ENCODE data around the gene XRCC4. TPM values are rescaled to one million over a fixed set of nuclear protein-coding genes. Genes with fewer than 3 reads are reported as not detected.

The XRCC4 gene
- total RNA-seq, 1 donor, result 8.0 TPM

- DNase-seq (ENCODE audit: insufficient read length, low spot score, missing footprints), result no peak
- no peaks in the 10 kb centered on the region for H4K20me1 ChIP-seq (ENCODE audit: insufficient read depth, low read length)
Observed at GRCh38 chr5:83156001-83156400, 78.7 kb downstream of the XRCC4 start.

GRCh38 chr5:83157163-83157562, 79.8 kb downstream of the XRCC4 start:
- H3K4me2 ChIP-seq (ENCODE audit: insufficient read depth, low read length), result no peak overlapping the region
- no peak for DNase-seq (ENCODE audit: insufficient read length, low spot score, missing footprints)
- no peaks in the 10 kb centered on the region for H3K36me3 ChIP-seq (ENCODE audit: insufficient read depth, low read length)
- H3K79me2 ChIP-seq (ENCODE audit: insufficient read depth, low read length), result no peaks in the 10 kb centered on the region
- H3K27ac ChIP-seq (ENCODE audit: low read depth, low read length), result no peak overlapping the region
- H3K9me3 ChIP-seq (ENCODE audit: low read depth, low read length), result no peaks in the 10 kb centered on the region
- TF ChIP-seq CTCF (IDR thresholded peaks at IDR 0.05; ENCODE audit: extremely low read depth, low read depth, low read length), result no peak
- no peaks in the 10 kb centered on the region for H3K4me1 ChIP-seq (ENCODE audit: insufficient read depth, low read length)
- H3K4me3 ChIP-seq (ENCODE audit: insufficient read depth, low read length), result no peak overlapping the region
- H2AFZ ChIP-seq (ENCODE audit: low read length), result no peak overlapping the region
- no peaks in the 10 kb centered on the region for H3K27me3 ChIP-seq (ENCODE audit: insufficient read depth, low read length)
- no peaks in the 10 kb centered on the region for H4K20me1 ChIP-seq (ENCODE audit: insufficient read depth, low read length)

More at GRCh38 chr5:83156001-83156400, 78.7 kb downstream of the XRCC4 start:
- Histone ChIP-seq H3K4me3 (ENCODE audit: insufficient read depth, low read length) (no peak overlapping the region), H3K9me3 (ENCODE audit: low read depth, low read length) (no peaks in the 10 kb centered on the region), H3K4me1 (ENCODE audit: insufficient read depth, low read length) (no peaks in the 10 kb centered on the region), H3K27ac (ENCODE audit: low read depth, low read length) (no peak overlapping the region), H2AFZ (ENCODE audit: low read length) (no peak overlapping the region), H3K27me3 (ENCODE audit: insufficient read depth, low read length) (no peaks in the 10 kb centered on the region), H3K36me3 (ENCODE audit: insufficient read depth, low read length) (no peaks in the 10 kb centered on the region), H3K4me2 (ENCODE audit: insufficient read depth, low read length) (no peak overlapping the region), H3K79me2 (ENCODE audit: insufficient read depth, low read length) (no peaks in the 10 kb centered on the region)
- no peak for TF ChIP-seq CTCF (IDR thresholded peaks at IDR 0.05; ENCODE audit: extremely low read depth, low read depth, low read length)

GRCh38 chr5:83162601-83163000, 85.3 kb downstream of the XRCC4 start:
- no peaks in the 10 kb centered on the region for H4K20me1 ChIP-seq (ENCODE audit: insufficient read depth, low read length)

GRCh38 chr5:83167538-83167937, 90.2 kb downstream of the XRCC4 start:
- no peak overlapping the region for H3K27ac ChIP-seq (ENCODE audit: low read depth, low read length)
- H3K4me2 ChIP-seq (ENCODE audit: insufficient read depth, low read length), result no peak overlapping the region
- H3K9me3 ChIP-seq (ENCODE audit: low read depth, low read length), result no peaks in the 10 kb centered on the region
- DNase-seq (ENCODE audit: insufficient read length, low spot score, missing footprints), result no peak
- H3K36me3 ChIP-seq (ENCODE audit: insufficient read depth, low read length), result no peaks in the 10 kb centered on the region
- H2AFZ ChIP-seq (ENCODE audit: low read length), result no peak overlapping the region
- H4K20me1 ChIP-seq (ENCODE audit: insufficient read depth, low read length), result no peaks in the 10 kb centered on the region
- TF ChIP-seq CTCF (IDR thresholded peaks at IDR 0.05; ENCODE audit: extremely low read depth, low read depth, low read length), result no peak
- H3K79me2 ChIP-seq (ENCODE audit: insufficient read depth, low read length), result no peaks in the 10 kb centered on the region
- no peaks in the 10 kb centered on the region for H3K27me3 ChIP-seq (ENCODE audit: insufficient read depth, low read length)
- no peak overlapping the region for H3K4me3 ChIP-seq (ENCODE audit: insufficient read depth, low read length)
- no peaks in the 10 kb centered on the region for H3K4me1 ChIP-seq (ENCODE audit: insufficient read depth, low read length)

More at GRCh38 chr5:83162601-83163000, 85.3 kb downstream of the XRCC4 start:
- Histone ChIP-seq H3K4me3 (ENCODE audit: insufficient read depth, low read length) (no peak overlapping the region), H3K27ac (ENCODE audit: low read depth, low read length) (no peak overlapping the region), H3K79me2 (ENCODE audit: insufficient read depth, low read length) (no peaks in the 10 kb centered on the region), H3K27me3 (ENCODE audit: insufficient read depth, low read length) (no peaks in the 10 kb centered on the region), H2AFZ (ENCODE audit: low read length) (no peak overlapping the region), H3K9me3 (ENCODE audit: low read depth, low read length) (no peaks in the 10 kb centered on the region), H3K4me2 (ENCODE audit: insufficient read depth, low read length) (no peak overlapping the region), H3K36me3 (ENCODE audit: insufficient read depth, low read length) (no peaks in the 10 kb centered on the region), H3K4me1 (ENCODE audit: insufficient read depth, low read length) (no peaks in the 10 kb centered on the region)
- DNase-seq (ENCODE audit: insufficient read length, low spot score, missing footprints), result no peak
- TF ChIP-seq CTCF (IDR thresholded peaks at IDR 0.05; ENCODE audit: extremely low read depth, low read depth, low read length), result no peak
